T-helper 1 cell treated with Interleukin-12 subunit alpha and Interleukin-12 subunit beta and Interleukin-4 antibody, amounts not matched to agents 30 ng/mL and 1 ng/mL, for 36 hours (primary cell): Measurements from ENCODE around the gene SEMG2. TPM values are rescaled to one million over a fixed set of nuclear protein-coding genes. Genes with fewer than 3 reads are reported as not detected.

Source experiments
- total RNA-seq: library from RNA; stranded (reverse); gene quantifications from 2 replicates; pipeline ENCODE4 v1.2.3, GENCODE V29; 2022

Gene SEMG2
- total RNA-seq, 1 donor from 2014 or later = not detected

Other genes with a start within 250 kb of the SEMG2 start
- gene KCNS1, start 120.2 kb upstream of the SEMG2 start, total RNA-seq = 0.12 and 0.32 TPM in 2 replicates
- not detected in 2 replicates for gene WFDC5, start 106.2 kb upstream of the SEMG2 start, total RNA-seq
- not detected in 2 replicates for gene WFDC12, start 96.9 kb upstream of the SEMG2 start, total RNA-seq
- not detected in 2 replicates for gene PI3, start 46.5 kb upstream of the SEMG2 start, total RNA-seq
- not detected in 2 replicates for gene SEMG1, start 14.3 kb upstream of the SEMG2 start, total RNA-seq
- gene SLPI, start 33.2 kb downstream of the SEMG2 start, total RNA-seq = 0.64 and 0.88 TPM in 2 replicates
- 0.17 TPM in 1 of 2 replicates, not detected in the other for gene RBPJL, start 85.5 kb downstream of the SEMG2 start, total RNA-seq
- gene MATN4, start 86.9 kb downstream of the SEMG2 start, total RNA-seq = 6.1 and 6.7 TPM in 2 replicates
- 89.7 and 90.4 TPM in 2 replicates for gene SDC4, start 127.1 kb downstream of the SEMG2 start, total RNA-seq
- gene SYS1, start 141.8 kb downstream of the SEMG2 start, total RNA-seq = 30.7 and 32.2 TPM in 2 replicates
- not detected in 2 replicates for gene TP53TG5, start 157.0 kb downstream of the SEMG2 start, total RNA-seq
- gene DBNDD2, start 186.9 kb downstream of the SEMG2 start, total RNA-seq = 19.6 and 22.5 TPM in 2 replicates
- 85.2 and 87.5 TPM in 2 replicates for gene PIGT, start 194.8 kb downstream of the SEMG2 start, total RNA-seq
- 0.34 TPM in 1 of 2 replicates, not detected in the other for gene WFDC2, start 248.4 kb downstream of the SEMG2 start, total RNA-seq